ENCODE data around the gene PHACTR4. TPM values are rescaled to one million over a fixed set of nuclear protein-coding genes. Genes with fewer than 3 reads are reported as not detected.
A peak's percentile ranks its signal among the peaks of the same experiment; 100 is the strongest.

Gene PHACTR4
- total and polyA plus RNA-seq, 2 of the 13 experiments (the other 11 are each of a cell fraction or from before 2014, with no cell fraction given) = 13.9 to 17.1 TPM

GRCh38 chr1:28437924-28438699 is 68.6 kb downstream of the PHACTR4 start (continued):
- TF ChIP-seq ETV6 (CRISPR knock-in tag; conservative IDR thresholded peaks at IDR 0.05) (no peak), ZNF225 (CRISPR knock-in tag; IDR thresholded peaks at IDR 0.05) (no peak), NFE2 (CRISPR knock-in tag; IDR thresholded peaks at IDR 0.05) (no peak), BRD4 (CRISPR knock-in tag; IDR thresholded peaks at IDR 0.05) (no peak), ZNF605 (CRISPR knock-in tag; IDR thresholded peaks at IDR 0.05) (no peak), POGZ (CRISPR knock-in tag; IDR thresholded peaks at IDR 0.05) (peak; percentile 24; the same call in 1 of the 2 replicates), KDM2A (CRISPR knock-in tag; IDR thresholded peaks at IDR 0.05; ENCODE audit: borderline replicate concordance, low read depth) (no peak), ZNF552 (CRISPR knock-in tag; IDR thresholded peaks at IDR 0.05; ENCODE audit: borderline replicate concordance) (no peak), CREB1 (IDR thresholded peaks at IDR 0.05) (no peak), CREB1 (CRISPR knock-in tag; IDR thresholded peaks at IDR 0.05) (peak; percentile 52), MLX (CRISPR knock-in tag; IDR thresholded peaks at IDR 0.05) (no peak; the same call in 1 of the 2 replicates), ZNF773 (CRISPR knock-in tag; IDR thresholded peaks at IDR 0.05; ENCODE audit: borderline replicate concordance) (no peak), ZNF230 (CRISPR knock-in tag; IDR thresholded peaks at IDR 0.05) (no peak), PHF21A (CRISPR knock-in tag; IDR thresholded peaks at IDR 0.05) (peak; percentile 44; the same call in 1 of the 2 replicates), ZNF703 (CRISPR knock-in tag; IDR thresholded peaks at IDR 0.05; ENCODE audit: borderline replicate concordance) (no peak), ZNF709 (CRISPR knock-in tag; IDR thresholded peaks at IDR 0.05) (no peak), KAT7 (CRISPR knock-in tag; IDR thresholded peaks at IDR 0.05; ENCODE audit: borderline replicate concordance) (no peak), JARID2 (CRISPR knock-in tag; IDR thresholded peaks at IDR 0.05; ENCODE audit: insufficient replicate concordance) (no peak), EP300 (IDR thresholded peaks at IDR 0.05; ENCODE audit: low read depth in 2 of 2, low read length in 2 of 2) (peak in 1 of 2 experiments; percentile 46; a peak in 1 of 4 replicates), EP300 (CRISPR knock-in tag; IDR thresholded peaks at IDR 0.05; ENCODE audit: borderline replicate concordance) (0 out of 2 replicates have a peak, but pooled peaks have one; percentile 49), KDM3A (CRISPR knock-in tag; IDR thresholded peaks at IDR 0.05; ENCODE audit: low read depth) (no peak), ZBTB3 (CRISPR knock-in tag; IDR thresholded peaks at IDR 0.05; ENCODE audit: borderline replicate concordance, low read depth) (no peak), GMEB2 (CRISPR knock-in tag; IDR thresholded peaks at IDR 0.05; ENCODE audit: low read depth) (no peak), EEA1 (CRISPR knock-in tag; IDR thresholded peaks at IDR 0.05; ENCODE audit: borderline replicate concordance) (no peak), ERF (CRISPR knock-in tag; IDR thresholded peaks at IDR 0.05) (peak; percentile 51; the same call in 1 of the 2 replicates), ZBTB39 (CRISPR knock-in tag; IDR thresholded peaks at IDR 0.05) (no peak), ZNF790 (CRISPR knock-in tag; IDR thresholded peaks at IDR 0.05; ENCODE audit: borderline replicate concordance) (no peak), ZNF891 (CRISPR knock-in tag; IDR thresholded peaks at IDR 0.05) (no peak), ADNP (CRISPR knock-in tag; IDR thresholded peaks at IDR 0.05) (no peak)
